SH-SY5Y (cell line): Measurements from ENCODE around the gene RAB6B.

ENCODE experiments used
- GATA2 ChIP-seq: IDR thresholded peaks from 2 replicates; pipeline ENCODE4 v1.6.1; 2011; ENCODE audit warnings: mild to moderate bottlenecking, low read depth, low read length
- GATA3 ChIP-seq: IDR thresholded peaks from 2 replicates; pipeline ENCODE4 v1.6.1; 2011; ENCODE audit warnings: low read depth, mild to moderate bottlenecking, low read length, moderate library complexity

Gene RAB6B

GRCh38 chr3:133884054-133884886 lies 11.4 kb downstream of the RAB6B start:
- no peak for TF ChIP-seq GATA2

GRCh38 chr3:133883641-133884040 lies 12.0 kb downstream of the RAB6B start:
- TF ChIP-seq GATA2 (no peak), GATA3 (no peak)

- TF ChIP-seq GATA2 (no peak), GATA3 (no peak)
Observed at GRCh38 chr3:133882986-133883586, 12.6 kb downstream of the RAB6B start.

- TF ChIP-seq GATA2: no peak
- TF ChIP-seq GATA3: no peak
Observed at GRCh38 chr3:133881939-133882825, 13.5 kb downstream of the RAB6B start.

- TF ChIP-seq GATA3 (no peak), GATA2 (no peak)
Observed at GRCh38 chr3:133881492-133881891, 14.2 kb downstream of the RAB6B start.

GRCh38 chr3:133880886-133881455 lies 14.7 kb downstream of the RAB6B start:
- TF ChIP-seq GATA3 (no peak), GATA2 (no peak)

- no peak for TF ChIP-seq GATA2
- TF ChIP-seq GATA3: no peak
Observed at GRCh38 chr3:133880287-133880686, 15.4 kb downstream of the RAB6B start.

GRCh38 chr3:133878518-133878917 lies 17.2 kb downstream of the RAB6B start:
- TF ChIP-seq GATA2 (no peak), GATA3 (no peak)

- no peak for TF ChIP-seq GATA2
- no peak for TF ChIP-seq GATA3
Observed at GRCh38 chr3:133877221-133877620, 18.5 kb downstream of the RAB6B start.

- TF ChIP-seq GATA3: no peak
- no peak for TF ChIP-seq GATA2
Observed at GRCh38 chr3:133874761-133875438, 20.8 kb downstream of the RAB6B start.

- TF ChIP-seq GATA3 (no peak), GATA2 (no peak)
Observed at GRCh38 chr3:133874344-133874743, 21.3 kb downstream of the RAB6B start.

- TF ChIP-seq GATA3 (no peak), GATA2 (no peak)
Observed at GRCh38 chr3:133872781-133873180, 22.9 kb downstream of the RAB6B start.

GRCh38 chr3:133872161-133872560 lies 23.5 kb downstream of the RAB6B start:
- TF ChIP-seq GATA3: no peak
- TF ChIP-seq GATA2: no peak
